AG10803 (cell line): ENCODE measurements around the gene RNF19B.
"Not testable (repeated sequence)": the region's sequence is repeated elsewhere in the genome, so short reads cannot be mapped to it uniquely, and the experiment has no call there.

Experiments used
- DNase-seq: peaks from one replicate; pipeline ENCODE4 v3.0.0; 2010; ENCODE audit warnings: low read depth
- H3K4me3 ChIP-seq: 2 replicates; pipeline ENCODE4 v1.5.1; 2011; ENCODE audit warnings: mild to moderate bottlenecking, low read length, control low read depth
- TF ChIP-seq, protein P1 (sequence below): conservative IDR thresholded peaks from 2 replicates; pipeline ENCODE4 v1.5.1; 2011; ENCODE audit warnings: mild to moderate bottlenecking, low read length, control low read depth, inconsistent platforms

RNF19B gene

DNA sequence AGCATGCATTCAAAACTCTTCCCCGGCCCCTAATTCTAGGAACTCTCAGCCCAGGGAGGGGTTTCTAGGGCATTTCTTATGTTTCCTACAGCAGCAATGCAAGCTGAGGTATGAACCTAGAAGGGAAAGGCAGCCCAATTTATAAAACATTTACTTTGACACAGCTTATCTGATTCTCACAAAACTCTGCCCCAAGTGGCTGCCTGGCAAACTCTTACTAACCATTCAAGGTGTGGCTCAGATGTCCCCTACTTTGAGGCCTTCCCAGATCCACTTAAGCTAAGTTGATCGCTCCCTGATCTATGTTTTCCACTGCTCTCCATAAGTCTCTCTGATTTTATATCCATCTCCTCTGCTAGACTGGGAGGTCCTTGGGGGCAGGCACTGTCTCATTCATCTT is 36.7 kb upstream of the RNF19B start:
- no peak for DNase-seq
- TF ChIP-seq, protein P1, sequence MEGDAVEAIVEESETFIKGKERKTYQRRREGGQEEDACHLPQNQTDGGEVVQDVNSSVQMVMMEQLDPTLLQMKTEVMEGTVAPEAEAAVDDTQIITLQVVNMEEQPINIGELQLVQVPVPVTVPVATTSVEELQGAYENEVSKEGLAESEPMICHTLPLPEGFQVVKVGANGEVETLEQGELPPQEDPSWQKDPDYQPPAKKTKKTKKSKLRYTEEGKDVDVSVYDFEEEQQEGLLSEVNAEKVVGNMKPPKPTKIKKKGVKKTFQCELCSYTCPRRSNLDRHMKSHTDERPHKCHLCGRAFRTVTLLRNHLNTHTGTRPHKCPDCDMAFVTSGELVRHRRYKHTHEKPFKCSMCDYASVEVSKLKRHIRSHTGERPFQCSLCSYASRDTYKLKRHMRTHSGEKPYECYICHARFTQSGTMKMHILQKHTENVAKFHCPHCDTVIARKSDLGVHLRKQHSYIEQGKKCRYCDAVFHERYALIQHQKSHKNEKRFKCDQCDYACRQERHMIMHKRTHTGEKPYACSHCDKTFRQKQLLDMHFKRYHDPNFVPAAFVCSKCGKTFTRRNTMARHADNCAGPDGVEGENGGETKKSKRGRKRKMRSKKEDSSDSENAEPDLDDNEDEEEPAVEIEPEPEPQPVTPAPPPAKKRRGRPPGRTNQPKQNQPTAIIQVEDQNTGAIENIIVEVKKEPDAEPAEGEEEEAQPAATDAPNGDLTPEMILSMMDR: 0 out of 2 replicates have a peak, but pooled peaks have one; percentile 11
- H3K4me3 ChIP-seq: no peak overlapping the region

- no peak for DNase-seq
- TF ChIP-seq, protein P1: no peak
- H3K4me3 ChIP-seq: no peak overlapping the region
Measured at GRCh38 chr1:33000427-33001026, 35.9 kb upstream of the RNF19B start.

DNA sequence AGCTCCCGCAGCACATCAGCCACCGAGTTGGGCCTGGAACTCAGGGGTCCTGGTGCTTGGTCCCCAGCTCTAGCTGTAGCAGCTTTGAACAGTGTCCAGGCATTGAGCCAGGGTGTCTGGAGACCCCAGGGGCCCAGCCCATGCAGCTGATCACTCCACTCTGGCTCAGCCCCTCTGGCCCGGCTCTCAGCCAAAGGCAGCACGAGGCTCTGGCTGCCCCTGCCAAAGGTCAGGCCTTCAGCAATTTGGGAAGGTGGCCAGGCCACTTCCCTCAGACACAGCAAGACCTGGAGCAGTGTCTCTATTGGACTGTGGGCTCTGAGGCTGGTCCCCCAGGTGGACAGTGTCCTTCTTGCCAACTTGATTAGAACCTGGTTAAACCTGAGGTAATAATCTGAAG is 34.4 kb upstream of the RNF19B start:
- DNase-seq: no peak
- TF ChIP-seq, protein P1: no peak
- H3K4me3 ChIP-seq: no peak overlapping the region

GRCh38 chr1:32998064-32998463 is 33.5 kb upstream of the RNF19B start:
- no peak overlapping the region for H3K4me3 ChIP-seq
- no peak for DNase-seq
- TF ChIP-seq, protein P1: no peak

- no peak overlapping the region for H3K4me3 ChIP-seq
- TF ChIP-seq, protein P1: no peak
- DNase-seq: peak; percentile 84
Measured at GRCh38 chr1:32997381-32997891, 32.8 kb upstream of the RNF19B start.

GRCh38 chr1:32993324-32993636 is 28.7 kb upstream of the RNF19B start:
- not testable (repeated sequence) for H3K4me3 ChIP-seq, DNase-seq

DNA sequence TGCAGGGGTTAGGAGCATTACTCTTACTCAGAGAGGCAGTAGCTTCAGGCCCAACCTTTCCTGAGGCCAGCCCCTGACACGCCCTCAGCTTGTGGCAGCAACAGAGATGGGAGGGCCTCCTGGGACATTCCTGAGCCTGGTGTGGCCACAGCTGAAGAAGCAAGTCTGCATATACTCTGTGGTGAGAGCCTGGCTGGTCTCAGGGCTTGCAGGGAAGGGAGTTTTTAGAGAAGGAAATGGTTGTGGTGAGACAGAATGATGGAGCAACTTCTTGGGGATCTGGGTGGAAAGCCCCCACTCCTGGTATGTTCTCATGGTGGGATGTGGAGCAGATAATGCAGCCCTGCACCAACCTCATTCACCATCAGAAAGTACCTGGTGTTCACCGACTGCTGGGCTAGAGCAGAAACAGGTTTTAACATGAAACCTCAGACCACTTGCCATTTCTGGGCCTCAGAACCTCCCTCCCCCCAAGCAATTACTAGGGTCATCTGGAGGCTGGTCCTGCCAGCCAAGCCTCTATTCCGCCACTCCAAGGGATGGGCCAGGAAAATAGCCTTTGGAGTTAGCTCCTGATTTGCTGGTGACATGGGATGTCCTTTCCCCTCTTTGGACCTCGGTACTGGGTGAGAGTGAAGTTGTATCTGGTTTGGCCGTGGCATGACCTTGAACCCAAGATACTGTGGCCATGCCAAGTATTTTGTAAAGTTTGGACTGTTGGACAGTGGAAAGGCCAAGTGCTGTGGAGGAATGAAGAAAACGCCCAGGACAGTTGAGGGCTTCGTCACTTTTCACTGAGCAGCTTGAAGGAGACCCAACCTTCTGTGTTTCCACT is 28.1 kb upstream of the RNF19B start:
- H3K4me3 ChIP-seq: no peak overlapping the region
- peak; percentile 98 for DNase-seq
- TF ChIP-seq, protein P1: no peak
